SK-N-SH (cell line): Measurements from ENCODE around the gene ZNF487. TPM values are rescaled to one million over a fixed set of nuclear protein-coding genes. Genes with fewer than 3 reads are reported as not detected.

ENCODE experiments used
- CTCF ChIA-PET: fragments of 300-600, 350-600 bp; formaldehyde crosslinking; extraction: SDS; loops from one replicate; lab custom pipeline; 2021; lab: Yijun Ruan, JAX
- POLR2A ChIA-PET: fragments of 350-600 bp; sonication (Branson Sonifier 250); formaldehyde crosslinking; extraction: SDS; loops from one replicate; lab custom pipeline; 2020; ENCODE audit warnings: antibody characterized with exemption, inconsistent platforms; lab: Yijun Ruan, JAX
- DNase-seq: peaks from one replicate; pipeline ENCODE4 v3.0.0; 2012
- H2AFZ ChIP-seq: fragments of 200-600 bp; sonication (generic); 2 replicates; pipeline ENCODE4 v1.8.1; 2016; ENCODE audit warnings: antibody characterized with exemption, mild to moderate bottlenecking, low read depth
- H3F3A ChIP-seq: fragments of 200-600 bp; sonication (generic); replicated peaks from 2 replicates; pipeline ENCODE3; 2016; ENCODE audit warnings: antibody characterized with exemption, mild to moderate bottlenecking; ENCODE audit not compliant: insufficient read depth
- H3K27ac ChIP-seq, 2 experiments: fragments of 200-500 bp in 1 of 2; fragments of 200-600 bp in 1 of 2; sonication (Bioruptor generic) in 1 of 2; sonication (generic), shearing (Covaris generic) in 1 of 2; 2 replicates each; pipeline versions ENCODE4 v1.5.1 to v1.6.1; 2014 to 2016; ENCODE audit warnings: low read depth in 2 of 2, inconsistent platforms in 1 of 2, low read length in 1 of 2, mild to moderate bottlenecking in 1 of 2, mixed read lengths in 1 of 2
- H3K27me3 ChIP-seq: fragments of 200-600 bp; sonication (generic), shearing (Covaris generic); 2 replicates; pipeline ENCODE4 v1.6.1; 2016; ENCODE audit warnings: mixed run types; ENCODE audit not compliant: insufficient read depth
- H3K36me3 ChIP-seq, 2 experiments: fragments of 200-500 bp in 1 of 2; fragments of 200-600 bp in 1 of 2; sonication (Bioruptor generic) in 1 of 2; sonication (generic) in 1 of 2; replicated peaks in 1 of 2; 2 replicates each; pipeline versions ENCODE3 to v1.5.1; 2014 to 2016; ENCODE audit warnings: low read length in 1 of 2, mild to moderate bottlenecking in 1 of 2; ENCODE audit not compliant: insufficient read depth in 2 of 2, control insufficient read depth in 1 of 2
- H3K4me1 ChIP-seq, 2 experiments: fragments of 200-500 bp in 1 of 2; fragments of 200-600 bp in 1 of 2; sonication (Bioruptor generic) in 1 of 2; sonication (generic), shearing (Covaris generic) in 1 of 2; 2 replicates each; pipeline versions ENCODE4 v1.5.1 to v1.6.1; 2014 to 2016; ENCODE audit warnings: low read depth in 1 of 2, low read length in 1 of 2, mixed run types in 1 of 2; ENCODE audit not compliant: insufficient read depth in 2 of 2, control insufficient read depth in 1 of 2
- H3K4me2 ChIP-seq: fragments of 200-600 bp; sonication (generic), shearing (Covaris generic); 2 replicates; pipeline ENCODE4 v1.6.1; 2017; ENCODE audit warnings: mixed run types
- H3K4me3 ChIP-seq, 2 experiments: fragments of 200-500 bp in 1 of 2; fragments of 200-600 bp in 1 of 2; sonication (Bioruptor generic) in 1 of 2; sonication (generic), shearing (Covaris generic) in 1 of 2; 2 replicates each; pipeline versions ENCODE4 v1.5.1 to v1.8.1; 2014 to 2016; ENCODE audit warnings: low read depth in 2 of 2, inconsistent platforms in 1 of 2, low read length in 1 of 2, mild to moderate bottlenecking in 1 of 2, mixed read lengths in 1 of 2, moderate library complexity in 1 of 2
- H3K79me2 ChIP-seq: fragments of 200-600 bp; sonication (generic); 2 replicates; pipeline ENCODE4 v1.8.1; 2017; ENCODE audit warnings: mild to moderate bottlenecking; ENCODE audit not compliant: insufficient read depth
- H3K9ac ChIP-seq: fragments of 200-600 bp; sonication (generic); 2 replicates; pipeline ENCODE4 v1.6.1; 2017; ENCODE audit warnings: mixed run types
- H3K9me2 ChIP-seq: fragments of 200-600 bp; sonication (generic); 2 replicates; pipeline ENCODE4 v1.6.1; 2017; ENCODE audit warnings: mixed run types
- H3K9me3 ChIP-seq: fragments of 200-600 bp; sonication (generic); 2 replicates; pipeline ENCODE4 v1.6.1; 2017; ENCODE audit warnings: mixed run types, mild to moderate bottlenecking, moderate library complexity
- H4K20me1 ChIP-seq: fragments of 200-600 bp; sonication (generic); 2 replicates; pipeline ENCODE4 v1.6.1; 2017; ENCODE audit warnings: mild to moderate bottlenecking, mixed run types; ENCODE audit not compliant: insufficient read depth
- CHD2 ChIP-seq: fragments of 150-350 bp; IDR thresholded peaks from 2 replicates; pipeline ENCODE4 v1.6.1; 2018; ENCODE audit warnings: low read length; ENCODE audit not compliant: partially characterized antibody
- EP300 ChIP-seq, 2 experiments: IDR thresholded peaks; 2 replicates each; pipeline versions ENCODE4 v1.4.0 to v1.6.1; 2012; ENCODE audit warnings: borderline replicate concordance in 1 of 2, low read depth in 1 of 2, low read length in 1 of 2
- EZH2phosphoT487 ChIP-seq: fragments of 200-600 bp; sonication (generic); IDR thresholded peaks from 2 replicates; pipeline ENCODE4 v1.6.1; 2017; ENCODE audit warnings: low read depth, mixed run types, mild to moderate bottlenecking, antibody characterized with exemption, moderate library complexity, borderline replicate concordance
- FOSL2 ChIP-seq: IDR thresholded peaks from 2 replicates; pipeline ENCODE4 v1.4.0; 2012; ENCODE audit warnings: low read depth, mild to moderate bottlenecking, moderate library complexity, borderline replicate concordance
- FOXJ3 ChIP-seq: sonication (generic); formaldehyde crosslinking; IDR thresholded peaks from 2 replicates; pipeline ENCODE4 v1.5.1; 2020; ENCODE audit warnings: mild to moderate bottlenecking, missing genetic modification reagents
- FOXM1 ChIP-seq: IDR thresholded peaks from 2 replicates; pipeline ENCODE4 v1.4.0; 2012; ENCODE audit warnings: low read depth, mild to moderate bottlenecking
- GATA2 ChIP-seq: sonication (generic); formaldehyde crosslinking; IDR thresholded peaks from 2 replicates; pipeline ENCODE4 v1.5.0; 2020; ENCODE audit warnings: mild to moderate bottlenecking, missing genetic modification reagents
- IRF3 ChIP-seq: fragments of 150-350 bp; IDR thresholded peaks from 2 replicates; pipeline ENCODE4 v1.6.1; 2016; ENCODE audit warnings: mild to moderate bottlenecking, low read depth, low read length
- MEF2A ChIP-seq: IDR thresholded peaks from 2 replicates; pipeline ENCODE4 v1.4.0; 2012; ENCODE audit warnings: low read depth, borderline replicate concordance
- MXI1 ChIP-seq: IDR thresholded peaks from 2 replicates; pipeline ENCODE4 v1.6.1; 2012; ENCODE audit warnings: mild to moderate bottlenecking, low read depth, low read length, improper control_type of control experiment
- NRF1 ChIP-seq: IDR thresholded peaks from 2 replicates; pipeline ENCODE4 v1.6.1; 2012; ENCODE audit warnings: low read depth, mild to moderate bottlenecking, low read length
- RAD21 ChIP-seq: IDR thresholded peaks from 2 replicates; pipeline ENCODE4 v1.6.1; 2012; ENCODE audit warnings: mild to moderate bottlenecking, low read length
- RCOR1 ChIP-seq: fragments of 150-350 bp; IDR thresholded peaks from 2 replicates; pipeline ENCODE4 v1.6.1; 2017; ENCODE audit warnings: antibody characterized with exemption, low read length
- RXRA ChIP-seq: IDR thresholded peaks from 2 replicates; pipeline ENCODE4 v1.4.0; 2012; ENCODE audit warnings: low read depth, mild to moderate bottlenecking, borderline replicate concordance
- SIN3A ChIP-seq: IDR thresholded peaks from 2 replicates; pipeline ENCODE4 v1.6.1; 2012; ENCODE audit warnings: low read depth, mild to moderate bottlenecking, low read length, moderate library complexity, borderline replicate concordance
- TEAD4 ChIP-seq: IDR thresholded peaks from 2 replicates; pipeline ENCODE4 v1.4.0; 2012; ENCODE audit warnings: mild to moderate bottlenecking, borderline replicate concordance; ENCODE audit not compliant: insufficient read depth
- WGBS: methylation state at CpG from one replicate; pipeline ENCODE4 v1.1.6; 2017; ENCODE audit warnings: low lambda C conversion rate; 5-methylcytosine and 5-hydroxymethylcytosine counted together
- polyA plus RNA-seq, 3 experiments: library from polyadenylated mRNA; depleted of rRNA; stranded (reverse); fragments of >200 nt; gene quantifications; 2 replicates each; pipeline ENCODE4 v1.2.3, GENCODE V29; 2012
- TF ChIP-seq, protein P1 (sequence below): fragments of 200-600 bp; sonication (generic); IDR thresholded peaks from 2 replicates; pipeline ENCODE4 v1.6.1; 2017; ENCODE audit warnings: antibody characterized with exemption, mild to moderate bottlenecking, moderate library complexity
- TF ChIP-seq, protein P2 (sequence below): IDR thresholded peaks from 2 replicates; pipeline ENCODE4 v1.6.1; 2012; ENCODE audit warnings: mild to moderate bottlenecking, low read depth, low read length, moderate library complexity

The ZNF487 gene
- polyA plus RNA-seq, 1 of the 3 experiments (the other 2 are of a cell fraction), result 2.7 TPM

GRCh38 chr10:43410345-43410744, 26.6 kb upstream of the ZNF487 start:
- no peak overlapping the region for H2AFZ ChIP-seq
- no peak overlapping the region for H3K4me2 ChIP-seq
- H3K9me3 ChIP-seq, result no peaks in the 10 kb centered on the region
- no peak for DNase-seq
- H3K27ac ChIP-seq, result peak overlapping the region in 1 of 2 experiments; percentile 23; a peak in 1 of 4 replicates
- H3K27me3 ChIP-seq, result no peaks in the 10 kb centered on the region
- WGBS, result 94% methylated on average over 14 of the region's 14 CpGs
- peaks cover 36% of the 10 kb centered on the region for H3K79me2 ChIP-seq
- H3K36me3 ChIP-seq, result no peaks in the 10 kb centered on the region
- H3K9me2 ChIP-seq, result no peaks in the 10 kb centered on the region
- H3K4me1 ChIP-seq, result peaks cover 7 to 11% of the 10 kb centered on the region in 2 experiments; a peak in 2 of 4 replicates
- POLR2A ChIA-PET, result interaction anchor here (1.6 to 1.7 kb wide), 3 partner anchors 9 to 26 kb away, joined by 4 to 12 read pairs (median 11); partner anchors contain the start of gene ZNF487
- TF ChIP-seq FOXJ3 (CRISPR knock-in tag), result no peak
- no peak for TF ChIP-seq SIN3A
- no peak for TF ChIP-seq GATA2 (CRISPR knock-in tag)
- TF ChIP-seq FOSL2, result no peak
- TF ChIP-seq MXI1, result no peak
- TF ChIP-seq RXRA, result no peak
- TF ChIP-seq, protein P1, sequence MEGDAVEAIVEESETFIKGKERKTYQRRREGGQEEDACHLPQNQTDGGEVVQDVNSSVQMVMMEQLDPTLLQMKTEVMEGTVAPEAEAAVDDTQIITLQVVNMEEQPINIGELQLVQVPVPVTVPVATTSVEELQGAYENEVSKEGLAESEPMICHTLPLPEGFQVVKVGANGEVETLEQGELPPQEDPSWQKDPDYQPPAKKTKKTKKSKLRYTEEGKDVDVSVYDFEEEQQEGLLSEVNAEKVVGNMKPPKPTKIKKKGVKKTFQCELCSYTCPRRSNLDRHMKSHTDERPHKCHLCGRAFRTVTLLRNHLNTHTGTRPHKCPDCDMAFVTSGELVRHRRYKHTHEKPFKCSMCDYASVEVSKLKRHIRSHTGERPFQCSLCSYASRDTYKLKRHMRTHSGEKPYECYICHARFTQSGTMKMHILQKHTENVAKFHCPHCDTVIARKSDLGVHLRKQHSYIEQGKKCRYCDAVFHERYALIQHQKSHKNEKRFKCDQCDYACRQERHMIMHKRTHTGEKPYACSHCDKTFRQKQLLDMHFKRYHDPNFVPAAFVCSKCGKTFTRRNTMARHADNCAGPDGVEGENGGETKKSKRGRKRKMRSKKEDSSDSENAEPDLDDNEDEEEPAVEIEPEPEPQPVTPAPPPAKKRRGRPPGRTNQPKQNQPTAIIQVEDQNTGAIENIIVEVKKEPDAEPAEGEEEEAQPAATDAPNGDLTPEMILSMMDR, result no peak
- TF ChIP-seq CHD2, result no peak
- no peak for TF ChIP-seq EZH2phosphoT487
- no peak for TF ChIP-seq TEAD4
- no peak for TF ChIP-seq IRF3
- TF ChIP-seq RAD21, result no peak
- TF ChIP-seq MEF2A, result no peak
- TF ChIP-seq RCOR1, result no peak
- TF ChIP-seq, protein P2, sequence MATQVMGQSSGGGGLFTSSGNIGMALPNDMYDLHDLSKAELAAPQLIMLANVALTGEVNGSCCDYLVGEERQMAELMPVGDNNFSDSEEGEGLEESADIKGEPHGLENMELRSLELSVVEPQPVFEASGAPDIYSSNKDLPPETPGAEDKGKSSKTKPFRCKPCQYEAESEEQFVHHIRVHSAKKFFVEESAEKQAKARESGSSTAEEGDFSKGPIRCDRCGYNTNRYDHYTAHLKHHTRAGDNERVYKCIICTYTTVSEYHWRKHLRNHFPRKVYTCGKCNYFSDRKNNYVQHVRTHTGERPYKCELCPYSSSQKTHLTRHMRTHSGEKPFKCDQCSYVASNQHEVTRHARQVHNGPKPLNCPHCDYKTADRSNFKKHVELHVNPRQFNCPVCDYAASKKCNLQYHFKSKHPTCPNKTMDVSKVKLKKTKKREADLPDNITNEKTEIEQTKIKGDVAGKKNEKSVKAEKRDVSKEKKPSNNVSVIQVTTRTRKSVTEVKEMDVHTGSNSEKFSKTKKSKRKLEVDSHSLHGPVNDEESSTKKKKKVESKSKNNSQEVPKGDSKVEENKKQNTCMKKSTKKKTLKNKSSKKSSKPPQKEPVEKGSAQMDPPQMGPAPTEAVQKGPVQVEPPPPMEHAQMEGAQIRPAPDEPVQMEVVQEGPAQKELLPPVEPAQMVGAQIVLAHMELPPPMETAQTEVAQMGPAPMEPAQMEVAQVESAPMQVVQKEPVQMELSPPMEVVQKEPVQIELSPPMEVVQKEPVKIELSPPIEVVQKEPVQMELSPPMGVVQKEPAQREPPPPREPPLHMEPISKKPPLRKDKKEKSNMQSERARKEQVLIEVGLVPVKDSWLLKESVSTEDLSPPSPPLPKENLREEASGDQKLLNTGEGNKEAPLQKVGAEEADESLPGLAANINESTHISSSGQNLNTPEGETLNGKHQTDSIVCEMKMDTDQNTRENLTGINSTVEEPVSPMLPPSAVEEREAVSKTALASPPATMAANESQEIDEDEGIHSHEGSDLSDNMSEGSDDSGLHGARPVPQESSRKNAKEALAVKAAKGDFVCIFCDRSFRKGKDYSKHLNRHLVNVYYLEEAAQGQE, result no peak
- no peak for TF ChIP-seq EP300 (IDR thresholded peaks at IDR 0.05; ENCODE audit: borderline replicate concordance in 1 of 2, low read depth in 1 of 2, low read length in 1 of 2)
- no peak for TF ChIP-seq NRF1
- TF ChIP-seq FOXM1, result no peak
- 0 out of 2 replicates have a peak overlapping the region, but pooled peaks have one; percentile 86 for H3K9ac ChIP-seq
- peaks cover 24% of the 10 kb centered on the region for H4K20me1 ChIP-seq
- no peak overlapping the region; a peak in 1 of 4 replicates for H3K4me3 ChIP-seq
- H3F3A ChIP-seq, result peaks cover 18% of the 10 kb centered on the region
- CTCF ChIA-PET, result interaction anchor here (1.7 kb wide), 1 partner anchor 10 kb away, joined by 4 read pairs; no protein-coding TSS in a partner anchor
